DMS153 (cell line): Measurements from ENCODE around the gene SND1.

Experiments
- DNase-seq: peaks from one replicate; lab custom pipeline; 2025; lab: John Stamatoyannopoulos, UW

SND1 gene

DNA sequence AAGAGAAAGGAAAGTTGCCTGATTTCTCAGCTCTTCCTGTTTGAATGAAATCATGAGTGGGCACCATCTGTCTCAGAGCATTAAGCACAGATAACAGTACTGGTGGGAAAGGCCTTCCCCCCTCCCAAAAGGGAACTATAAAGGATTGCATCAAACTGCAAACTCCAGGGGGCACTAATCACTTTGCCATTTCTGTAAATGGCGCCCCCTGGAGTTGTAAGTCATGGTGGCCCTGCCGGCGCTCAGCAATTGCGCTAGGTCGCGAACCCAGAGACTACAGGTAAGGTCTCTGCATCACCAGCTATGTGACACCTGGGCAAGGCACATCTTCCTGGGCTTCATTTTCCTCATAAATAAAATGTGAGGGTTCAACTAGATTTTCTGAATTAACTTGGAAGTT lies 368.2 kb downstream of the SND1 start:
- DNase-seq, result no peak

DNA sequence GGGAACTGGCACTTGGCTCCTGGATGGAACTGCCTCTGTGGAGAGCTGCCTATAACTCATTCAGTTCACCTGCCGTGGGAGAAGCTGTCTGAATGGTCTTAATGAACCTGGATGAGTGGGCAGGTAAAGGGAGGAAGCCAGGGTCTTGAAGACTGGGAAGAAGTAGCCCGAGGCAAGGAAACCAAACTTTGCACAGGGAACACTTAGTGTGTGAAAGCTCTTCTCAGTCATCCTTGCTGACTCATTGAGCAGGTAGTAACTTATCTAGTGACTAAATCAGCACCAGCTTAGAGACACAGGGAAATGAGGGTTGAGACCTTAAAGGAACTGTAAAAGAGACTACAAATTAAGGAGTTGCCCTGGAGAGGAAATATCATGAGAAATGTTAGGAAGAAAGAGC lies 369.4 kb downstream of the SND1 start:
- no peak for DNase-seq

DNA sequence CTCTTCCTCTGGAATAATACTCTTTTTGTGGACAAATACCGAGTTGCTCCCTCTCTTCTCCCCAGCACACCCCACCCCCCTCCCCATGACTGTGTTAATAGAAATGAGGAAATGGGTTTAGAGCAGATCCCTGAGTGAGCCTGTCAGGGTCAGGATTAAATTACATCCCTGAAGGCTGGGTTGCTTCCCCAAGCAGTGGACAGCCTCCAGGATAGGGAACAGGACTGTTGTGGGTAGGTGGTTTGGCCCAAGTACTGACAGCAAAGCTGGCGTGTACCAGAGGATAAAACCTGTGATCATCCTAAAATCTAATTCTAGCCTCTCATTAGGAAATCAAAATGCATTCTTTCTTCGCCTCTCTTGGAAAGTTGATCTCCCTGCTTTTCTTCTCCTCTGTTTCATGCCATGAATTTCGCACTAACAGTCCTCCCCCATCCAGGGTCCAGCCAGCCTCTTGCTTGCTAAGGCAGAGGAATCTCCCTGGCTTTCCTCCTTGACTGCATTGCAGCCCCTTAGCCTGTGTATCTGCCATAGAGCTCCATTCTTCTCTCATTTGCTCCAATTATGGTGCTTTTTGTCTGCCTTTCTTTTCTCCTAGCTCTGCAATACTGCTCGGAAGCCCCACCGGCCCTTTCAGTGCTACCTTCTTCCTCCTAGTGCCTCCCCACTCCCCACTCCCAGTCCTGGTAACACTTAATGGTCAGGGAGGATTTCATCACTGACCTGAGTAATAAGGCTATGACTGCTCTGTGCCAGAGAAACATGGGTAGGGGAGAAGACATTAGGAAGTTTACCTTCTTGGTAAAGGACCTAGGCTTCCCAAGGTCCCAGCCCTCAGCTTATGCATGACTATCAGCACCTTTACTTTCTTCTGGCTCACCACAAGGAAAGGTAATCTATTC lies 370.9 kb downstream of the SND1 start:
- no peak for DNase-seq

DNA sequence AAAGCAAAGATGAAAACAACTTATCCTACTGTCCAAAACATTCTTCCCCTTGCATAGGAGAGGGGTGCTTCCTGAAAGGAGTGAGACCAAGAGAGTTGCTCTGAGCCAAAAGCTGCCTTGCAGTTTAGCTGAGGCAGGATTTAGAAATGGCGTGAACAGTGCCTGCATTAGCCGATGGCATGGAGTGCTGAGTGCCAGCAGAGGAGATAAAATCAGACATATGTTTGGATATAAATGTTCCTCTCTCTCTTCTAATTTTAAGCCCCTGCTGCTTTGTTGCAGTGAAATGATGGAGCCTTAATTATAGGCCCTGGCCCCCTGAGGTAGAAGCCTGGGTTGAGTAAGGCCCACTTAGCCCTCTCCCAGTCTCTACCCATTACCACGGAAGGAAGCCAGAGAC lies 372.2 kb downstream of the SND1 start:
- no peak for DNase-seq

DNA sequence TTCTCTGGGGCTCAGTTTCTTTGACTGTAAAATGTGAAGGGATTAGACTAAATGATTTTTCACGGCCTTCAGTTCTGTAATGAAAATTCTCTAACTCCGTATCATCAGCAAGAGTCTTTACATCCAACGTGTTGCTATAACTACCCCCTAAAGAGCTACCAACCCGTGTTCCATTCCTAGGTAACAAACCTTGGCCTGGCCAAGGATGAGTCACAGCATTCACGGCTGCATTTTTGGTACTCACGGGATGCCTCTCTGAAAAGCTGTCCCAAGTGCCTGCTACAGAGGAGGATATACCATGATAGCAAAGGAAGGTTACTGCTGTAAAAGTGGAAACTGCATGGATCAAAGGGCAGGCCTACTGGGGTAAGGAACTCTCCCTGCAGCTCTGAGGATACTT lies 373.4 kb downstream of the SND1 start:
- no peak for DNase-seq

DNA sequence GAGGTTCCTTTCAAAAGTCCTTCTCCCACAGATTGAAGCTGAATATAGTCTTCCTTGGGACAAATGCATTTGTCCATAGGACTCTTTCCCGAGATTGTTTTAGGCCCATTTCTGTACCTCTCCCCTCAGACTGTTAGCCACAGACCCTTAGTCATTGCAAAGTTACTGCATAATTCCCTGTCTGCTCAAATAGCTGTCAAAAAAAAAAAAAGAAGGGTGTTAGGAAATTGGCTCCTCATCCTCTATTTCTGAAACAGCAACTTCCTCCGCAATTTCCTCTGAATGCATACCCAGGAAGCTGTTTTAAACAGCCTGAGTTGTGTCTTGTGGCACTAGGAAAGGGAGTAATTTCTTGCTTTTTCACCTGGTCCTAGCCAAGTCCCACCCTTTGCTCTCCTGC lies 373.8 kb downstream of the SND1 start:
- DNase-seq, result no peak

DNA sequence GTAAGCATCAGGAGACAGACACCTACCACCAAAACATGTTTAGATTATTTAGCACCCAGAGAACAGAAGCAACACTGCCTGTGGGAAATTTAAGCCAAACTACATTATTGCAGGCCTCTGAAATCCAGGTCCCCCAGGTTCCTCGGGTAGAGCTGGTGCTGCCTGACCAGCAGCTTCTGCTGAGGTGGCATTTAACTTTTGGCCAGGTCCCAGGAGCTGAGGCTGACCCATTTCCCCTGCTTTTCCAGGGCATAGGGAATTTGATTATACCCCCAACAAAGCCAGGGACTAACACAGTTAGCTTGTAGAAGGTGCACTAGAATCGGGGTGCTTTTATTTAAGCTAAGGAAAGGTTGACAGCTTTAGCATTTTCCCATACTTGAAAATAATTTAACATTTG lies 374.6 kb downstream of the SND1 start:
- no peak for DNase-seq

DNA sequence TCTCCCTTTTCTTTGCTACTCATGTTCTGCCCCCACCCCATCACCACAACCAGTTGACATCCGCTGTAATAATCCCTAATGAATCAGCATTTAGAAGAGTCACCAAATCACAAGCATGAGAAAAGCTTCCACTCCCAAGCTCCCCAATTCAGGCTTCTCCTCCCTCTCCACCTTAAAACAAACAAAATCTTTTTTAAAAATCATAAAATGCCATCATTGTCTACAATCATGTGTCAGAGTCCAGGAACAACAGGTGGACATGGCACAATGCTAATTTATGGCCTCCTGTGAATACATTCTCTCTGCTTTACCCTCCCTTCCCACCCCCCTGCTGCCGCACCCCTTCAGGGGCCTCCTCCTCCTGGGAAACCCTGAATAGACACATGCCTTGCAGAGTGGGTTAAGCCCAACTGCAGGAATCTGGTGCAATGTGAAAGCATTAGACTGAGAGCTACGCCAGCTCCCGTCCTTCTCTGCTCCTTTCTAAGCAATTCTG lies 375.5 kb downstream of the SND1 start:
- no peak for DNase-seq

DNA sequence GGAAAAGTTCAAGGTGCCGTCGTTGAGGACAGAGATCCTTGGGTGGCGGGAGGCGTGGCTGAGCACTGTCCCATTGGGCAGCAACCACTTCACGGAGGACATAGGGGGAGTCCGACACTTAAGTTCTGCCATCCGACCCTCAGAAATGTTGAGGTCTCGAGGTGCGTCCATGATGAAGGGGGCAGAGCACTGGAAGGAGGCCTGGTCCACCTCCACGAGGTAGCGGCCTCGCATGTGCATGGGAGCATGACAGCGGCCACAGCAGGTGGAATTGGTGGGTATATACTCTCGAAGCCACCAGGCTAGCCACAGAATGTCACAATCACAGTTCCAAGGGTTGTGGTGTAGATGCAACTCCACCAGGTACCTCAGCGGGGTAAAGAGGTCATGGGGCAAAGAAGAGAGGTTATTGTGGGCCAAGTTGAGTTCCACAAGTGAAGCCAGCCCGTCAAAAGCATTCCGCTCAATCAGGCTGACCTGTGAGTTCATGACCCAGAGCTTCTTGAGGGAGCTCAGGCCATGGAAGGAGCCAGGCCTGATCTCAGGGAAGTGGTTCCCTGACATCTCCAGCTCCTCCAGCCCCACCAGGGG lies 377.5 kb downstream of the SND1 start:
- no peak for DNase-seq

DNA sequence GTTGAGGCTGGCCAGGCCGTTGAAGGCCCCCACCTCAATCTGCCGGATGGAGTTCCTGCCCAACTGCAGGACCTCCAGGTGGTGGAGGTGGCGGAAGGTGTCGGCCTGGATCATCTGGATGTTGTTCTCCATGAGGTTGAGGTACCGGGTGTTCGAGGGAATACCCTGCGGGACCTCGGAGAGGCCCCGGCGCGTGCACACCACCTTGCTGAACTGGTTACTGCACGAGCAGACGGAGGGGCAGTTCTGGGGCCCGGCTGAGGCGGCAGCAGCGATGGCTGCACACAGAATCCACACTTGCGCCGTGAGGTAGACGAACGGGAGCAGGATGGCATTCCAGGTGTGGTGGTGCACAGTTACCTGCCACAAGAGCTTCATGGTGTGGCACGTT lies 378.3 kb downstream of the SND1 start:
- DNase-seq, result no peak

DNA sequence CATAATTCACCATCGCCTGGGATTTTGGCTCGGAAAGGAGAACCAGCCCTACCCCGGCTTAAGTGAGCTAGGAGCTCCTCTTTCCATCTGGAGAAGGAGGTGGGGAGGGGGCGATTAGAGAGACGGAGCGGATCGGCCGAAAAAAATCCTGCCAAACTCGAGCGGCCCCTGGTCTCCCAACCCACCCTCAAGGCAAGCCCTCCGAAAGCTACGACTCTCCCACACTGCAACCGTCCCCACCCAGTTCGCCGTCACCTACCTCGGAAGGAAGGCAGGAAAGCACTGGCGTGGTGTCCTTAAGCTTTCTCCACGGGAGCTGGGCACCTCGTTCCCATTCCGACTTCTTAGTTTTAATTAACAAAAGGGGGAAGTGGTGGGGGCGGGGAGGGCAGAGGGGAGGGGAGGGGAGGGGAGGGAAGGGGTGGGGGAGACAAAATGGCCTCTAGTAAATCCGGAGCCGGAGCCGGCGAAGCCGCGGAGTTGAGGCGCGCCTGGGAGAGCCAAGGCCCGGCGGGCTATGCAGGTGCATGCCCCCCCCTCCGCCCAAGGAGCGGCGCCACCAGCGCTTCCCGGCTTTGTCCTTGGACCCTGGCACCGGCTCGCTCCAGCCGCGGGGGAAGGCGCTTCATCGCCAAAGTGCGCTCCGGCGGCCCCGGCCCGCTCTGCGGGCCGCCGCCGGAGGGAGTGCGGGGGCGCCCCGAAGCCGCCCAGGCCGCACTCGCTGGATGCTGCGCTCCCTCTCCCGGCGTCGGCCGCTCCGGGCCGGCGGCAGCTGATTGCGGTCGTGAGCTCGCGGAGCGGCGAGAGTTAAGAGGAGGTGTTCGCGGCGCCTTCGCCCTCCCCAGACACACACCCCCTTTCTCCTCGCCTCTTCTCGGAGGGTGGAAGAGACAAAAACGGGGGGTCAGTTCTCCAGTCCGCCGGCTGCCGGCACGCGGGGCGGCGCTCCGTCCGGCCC lies 378.9 kb downstream of the SND1 start, which contains the start of gene LRRC4:
Gene LRRC4 (minus strand): TSS at position 784 of the 958 bp plus-strand sequence. CDS start 797 bp downstream, outside the sequence.
- no peak for DNase-seq

DNA sequence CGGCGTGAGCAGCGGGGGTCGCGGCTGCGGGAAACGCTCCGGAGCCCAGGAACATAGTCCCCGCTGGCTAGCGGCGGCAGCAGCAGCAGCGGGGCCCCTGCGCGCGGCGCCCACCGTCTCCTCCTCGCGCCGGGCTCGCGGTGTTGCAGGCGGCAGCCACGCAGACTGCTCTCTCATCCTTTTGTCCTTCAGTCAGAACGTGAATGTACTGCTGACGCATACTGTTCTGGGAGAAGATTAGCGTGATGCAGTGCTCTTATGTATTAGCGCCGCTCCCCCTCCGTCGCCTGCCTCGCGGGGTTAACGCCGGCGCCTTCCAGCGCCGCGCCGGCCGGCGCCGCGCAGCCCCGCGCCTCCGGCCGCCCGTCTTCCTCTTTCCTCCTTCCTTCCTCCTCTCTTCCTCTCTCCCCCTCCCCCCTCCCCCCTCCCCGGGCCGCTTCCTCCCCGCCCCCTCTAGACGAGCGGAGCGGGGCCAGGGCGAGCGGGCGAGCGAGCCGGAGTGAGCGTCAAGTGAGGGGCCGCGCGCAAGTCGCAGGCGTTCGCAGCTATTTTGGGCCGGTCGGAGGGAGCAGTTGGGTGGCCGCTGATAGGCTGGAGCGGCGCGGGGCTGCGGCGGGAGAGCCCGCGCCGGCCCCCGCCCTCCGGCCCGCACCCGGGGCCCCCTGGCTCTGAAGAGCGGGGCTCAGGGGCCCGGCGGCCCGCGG lies 380.1 kb downstream of the SND1 start:
- DNase-seq, result peak; percentile 23

DNA sequence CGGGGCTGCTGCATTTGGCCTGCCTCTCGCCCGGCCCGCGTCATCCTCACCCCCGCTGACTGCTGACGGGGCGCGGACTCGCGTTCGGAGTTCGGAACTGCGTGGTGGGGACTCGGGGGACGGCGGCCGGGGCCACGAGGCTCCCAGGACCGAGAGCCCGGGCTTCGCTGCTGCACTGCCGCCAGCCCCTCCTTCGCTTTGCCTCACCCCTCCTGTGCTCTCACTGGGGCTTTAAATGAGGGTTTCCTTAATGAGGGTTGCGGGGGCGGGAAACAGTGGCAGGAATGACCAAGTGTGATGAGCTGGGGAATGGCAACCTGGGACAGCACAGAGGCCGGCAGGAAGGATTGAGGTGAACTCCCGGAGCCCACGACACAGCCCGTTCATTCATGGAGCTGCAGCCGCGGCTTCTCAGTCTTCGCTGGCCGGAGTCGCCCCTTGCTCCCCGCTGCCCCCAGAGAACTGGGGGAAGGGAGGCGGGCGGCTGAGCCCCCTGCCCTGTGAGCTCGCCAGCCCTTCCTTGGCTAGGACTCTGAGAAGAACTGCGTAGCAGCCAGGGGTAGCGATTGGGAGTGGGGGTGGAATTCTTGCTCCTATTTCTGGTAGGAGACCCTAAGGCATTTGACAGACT lies 380.7 kb downstream of the SND1 start:
- no peak for DNase-seq

DNA sequence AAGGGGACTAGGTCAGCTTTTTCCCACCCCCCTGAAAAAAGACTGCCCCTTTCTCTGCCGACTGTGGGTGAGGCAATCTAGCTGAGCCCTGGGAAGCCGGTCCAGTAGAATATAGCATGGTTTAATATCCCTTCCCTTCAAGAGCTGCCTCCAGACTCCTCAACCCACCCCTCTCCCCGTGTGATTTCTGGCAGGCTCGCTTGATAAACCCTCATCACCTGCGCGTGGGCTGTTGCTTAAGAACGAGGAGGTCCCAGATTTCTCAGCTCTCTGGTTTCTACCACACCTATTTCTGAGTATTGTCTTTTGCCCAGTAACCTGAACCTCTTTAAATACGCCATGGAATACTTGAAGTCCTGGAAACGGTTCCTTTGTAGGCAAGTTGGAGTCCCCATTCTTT lies 381.3 kb downstream of the SND1 start:
- DNase-seq, result no peak

DNA sequence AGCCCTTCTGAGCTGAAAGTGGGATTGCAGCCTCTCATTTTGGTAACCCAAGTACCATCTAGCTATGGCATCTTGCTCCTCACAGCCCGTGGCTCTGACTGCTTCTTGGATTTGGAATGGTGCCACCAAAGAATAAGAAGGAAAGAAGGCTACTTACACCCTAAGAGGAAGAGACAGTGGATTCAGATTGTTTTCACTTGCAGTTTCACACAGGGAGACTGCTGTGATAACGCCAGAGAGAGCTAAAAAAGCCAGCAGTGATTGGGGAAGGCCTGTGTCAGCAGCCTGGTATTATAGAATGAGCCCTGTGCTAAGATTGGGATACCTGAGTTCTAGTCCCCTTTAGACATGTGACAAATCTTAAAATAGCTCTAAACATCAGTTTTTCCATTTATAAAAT lies 382.8 kb downstream of the SND1 start:
- no peak for DNase-seq

DNA sequence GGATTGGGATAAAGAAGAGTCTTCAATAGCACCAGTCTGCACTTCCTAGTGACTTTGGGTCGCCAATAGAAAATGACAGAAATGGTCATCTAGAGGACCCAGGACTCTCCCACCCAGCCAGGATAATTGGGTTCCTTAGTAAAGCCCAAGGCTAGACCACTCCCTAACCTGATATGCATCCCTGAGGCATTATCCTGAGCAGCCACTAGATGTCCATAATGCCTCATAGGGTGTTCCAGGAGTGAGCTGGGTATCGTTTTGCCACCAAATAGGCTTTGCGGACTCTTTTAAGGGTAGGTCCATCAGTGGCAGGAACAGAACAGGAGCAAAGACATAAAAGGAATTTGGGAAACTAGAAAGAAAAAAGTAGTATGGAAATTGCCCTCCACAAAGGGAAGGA lies 383.7 kb downstream of the SND1 start:
- DNase-seq, result no peak

DNA sequence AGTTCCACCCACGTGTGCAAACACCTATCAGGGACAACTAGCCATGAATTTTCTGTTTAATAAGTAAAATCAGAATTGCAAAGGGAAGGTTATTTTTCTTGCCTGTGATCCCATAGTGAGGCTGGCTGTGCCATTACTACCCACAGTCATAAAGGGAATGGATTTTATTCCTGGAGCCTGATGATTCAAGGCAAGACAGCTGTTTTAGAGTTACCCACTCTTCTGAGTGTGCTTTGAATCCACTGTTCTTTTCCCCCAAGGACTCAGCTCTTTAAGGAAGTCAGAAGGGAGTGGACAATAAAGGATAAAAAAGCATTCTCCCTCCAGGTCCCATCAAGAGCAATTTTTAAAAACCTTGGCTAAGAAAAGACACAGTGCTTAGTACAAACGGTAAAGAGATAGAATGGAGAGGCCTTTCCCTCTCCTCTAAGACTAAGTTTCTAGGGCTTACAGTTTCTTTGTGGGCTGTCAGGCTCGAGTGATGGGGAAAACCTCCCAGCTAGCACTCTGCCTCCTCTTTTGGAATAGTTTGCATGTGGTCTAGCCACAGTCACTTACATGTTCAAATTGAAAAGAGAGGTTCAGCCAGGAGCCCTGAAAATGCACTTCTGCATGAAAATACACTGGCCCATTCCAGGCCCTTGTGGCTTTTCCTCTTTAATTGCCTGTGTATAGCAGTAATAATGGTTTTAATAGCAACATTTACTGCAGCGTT lies 384.4 kb downstream of the SND1 start:
- no peak for DNase-seq

DNA sequence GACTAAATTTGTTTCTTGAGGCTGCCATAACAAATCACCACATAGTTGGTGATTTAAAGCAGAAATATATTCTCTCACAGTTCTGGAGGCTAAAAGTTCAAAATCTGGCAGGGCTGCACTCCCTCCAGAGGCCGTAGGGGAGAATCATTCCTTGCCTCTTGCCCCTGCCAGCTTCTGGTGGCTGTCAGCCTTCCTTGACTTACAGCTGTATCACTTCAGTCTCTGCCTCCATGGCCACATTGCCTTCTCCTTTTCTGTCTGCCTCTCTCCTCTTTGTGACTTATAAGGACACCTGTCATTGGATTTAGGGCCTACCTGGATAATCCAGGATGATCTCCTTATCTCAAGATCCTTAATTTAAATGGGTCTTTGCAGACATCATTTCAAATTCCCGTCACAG lies 385.1 kb downstream of the SND1 start:
- no peak for DNase-seq

DNA sequence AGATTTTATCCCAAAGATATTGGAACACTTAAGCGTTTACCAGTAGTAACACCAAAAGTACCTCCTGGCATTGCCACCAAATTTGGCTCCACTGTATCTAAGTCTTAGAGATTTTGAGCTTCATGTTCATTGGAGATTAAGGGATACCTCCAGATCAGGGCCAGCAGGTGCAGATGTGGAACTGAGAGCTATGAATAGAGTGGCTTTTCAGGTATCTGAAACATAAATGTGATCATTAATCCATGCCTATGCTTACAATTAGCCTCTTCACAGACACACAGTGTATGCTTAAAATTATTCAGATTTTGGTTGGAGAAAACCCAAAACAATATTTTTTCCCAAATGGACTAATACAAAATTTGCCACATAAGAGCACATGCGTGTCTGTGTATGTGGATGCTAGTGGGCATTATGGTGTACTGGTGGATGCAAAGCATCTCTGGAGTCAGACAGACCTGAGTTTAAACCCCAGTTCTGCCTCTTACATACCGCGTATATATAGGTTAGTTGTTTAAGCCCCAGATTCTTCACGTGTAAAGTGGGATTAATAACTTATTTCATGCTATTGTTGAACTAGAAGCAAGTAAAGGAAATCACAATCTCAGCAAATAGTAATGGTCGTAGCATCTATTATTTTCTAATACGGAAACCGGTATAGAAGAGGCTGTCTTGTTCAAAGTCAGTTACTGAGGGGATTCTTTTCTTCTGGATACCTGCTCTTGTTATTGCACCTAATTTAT lies 386.1 kb downstream of the SND1 start:
- DNase-seq, result no peak

DNA sequence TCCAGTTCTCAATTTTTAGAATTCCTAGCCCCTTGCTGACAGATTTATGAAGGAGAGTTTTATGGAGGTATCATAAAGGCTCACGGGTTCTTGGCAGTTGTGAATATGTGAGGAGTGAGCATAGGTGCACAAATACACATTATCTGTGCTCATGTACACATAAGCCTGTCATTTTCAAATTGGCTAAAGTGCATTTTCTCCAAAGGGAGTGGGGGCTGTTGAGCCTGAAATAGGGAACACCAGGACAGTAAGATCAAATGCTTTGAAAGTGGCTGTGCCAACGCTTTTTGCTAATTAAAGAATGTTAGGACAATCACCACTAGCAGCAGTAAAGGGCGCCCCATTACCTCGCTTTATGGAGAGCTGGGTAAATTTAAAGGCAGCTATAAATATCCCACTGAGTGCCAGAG lies 387.6 kb downstream of the SND1 start:
- DNase-seq, result no peak
